K562 (cell line): ENCODE results near the gene TACSTD2. TPM values are rescaled to one million over a fixed set of nuclear protein-coding genes. Genes with fewer than 3 reads are reported as not detected.
A peak's percentile ranks its signal among the peaks of the same experiment; 100 is the strongest.

Experiments used
- CREM ChIP-seq: IDR thresholded peaks from 2 replicates; pipeline ENCODE4 v1.6.1; 2014; ENCODE audit warnings: antibody characterized with exemption, low read depth
- DDX20 ChIP-seq: fragments of 450-650 bp; IDR thresholded peaks from 2 replicates; pipeline ENCODE4 v1.6.1; 2016; ENCODE audit warnings: missing genetic modification characterization, low read depth, mild to moderate bottlenecking, missing compliant biosample characterization, moderate library complexity
- ELF4 ChIP-seq: fragments of 450-650 bp; formaldehyde crosslinking; IDR thresholded peaks from 2 replicates; pipeline ENCODE4 v1.4.0; 2022; ENCODE audit warnings: missing genetic modification characterization
- ETV1 ChIP-seq: fragments of 450-650 bp; conservative IDR thresholded peaks from 2 replicates; pipeline ENCODE4 v1.6.1; 2016; ENCODE audit warnings: missing genetic modification characterization, control low read depth, low read depth, missing compliant biosample characterization
- EWSR1 ChIP-seq: fragments of 450-650 bp; IDR thresholded peaks from 2 replicates; pipeline ENCODE4 v1.6.1; 2018; ENCODE audit warnings: borderline replicate concordance, mild to moderate bottlenecking, low read depth, moderate library complexity; ENCODE audit not compliant: partially characterized antibody
- FOXA3 ChIP-seq, 2 experiments: fragments of 450-650 bp in 1 of 2; sonication (generic) in 1 of 2; formaldehyde crosslinking; IDR thresholded peaks in 1 of 2; conservative IDR thresholded peaks in 1 of 2; 2 replicates each; pipeline versions ENCODE4 v1.4.0 to v1.8.0; 2020 to 2022; ENCODE audit warnings: mild to moderate bottlenecking in 2 of 2, missing genetic modification reagents in 1 of 2
- HIVEP1 ChIP-seq: fragments of 250-450 bp; sonication (Bioruptor Pico); IDR thresholded peaks from 2 replicates; pipeline ENCODE4 v1.4.0; 2020; ENCODE audit warnings: mild to moderate bottlenecking
- ILK ChIP-seq: fragments of 450-650 bp; IDR thresholded peaks from 2 replicates; pipeline ENCODE4 v1.6.1; 2016; ENCODE audit warnings: missing genetic modification characterization, low read depth, mild to moderate bottlenecking, missing compliant biosample characterization, moderate library complexity, borderline replicate concordance
- JUND ChIP-seq, 2 experiments: IDR thresholded peaks; 2 replicates in 1 of 2; 3 replicates in 1 of 2; pipeline ENCODE4 v1.6.1; 2011; ENCODE audit warnings: borderline replicate concordance in 2 of 2, low read depth in 2 of 2, low read length in 2 of 2, improper control_type of control experiment in 1 of 2, missing biosample characterization in 1 of 2, missing genetic modification characterization in 1 of 2, missing genetic modification reagents in 1 of 2
- L3MBTL2 ChIP-seq: fragments of 450-650 bp; IDR thresholded peaks from 2 replicates; pipeline ENCODE4 v1.6.1; 2016; ENCODE audit warnings: mild to moderate bottlenecking, moderate library complexity
- MEIS2 ChIP-seq: fragments of 450-650 bp; IDR thresholded peaks from 2 replicates; pipeline ENCODE4 v1.6.1; 2014; ENCODE audit warnings: mild to moderate bottlenecking; ENCODE audit not compliant: partially characterized antibody
- MYC ChIP-seq, 2 experiments: fragments of 250-450 bp in 1 of 2; sonication (Bioruptor Pico) in 1 of 2; IDR thresholded peaks; 2 replicates each; pipeline versions ENCODE4 v1.5.1 to v1.6.1; 2012 to 2021; ENCODE audit warnings: low read depth in 2 of 2, borderline replicate concordance in 1 of 2, improper control_type of control experiment in 1 of 2, low read length in 1 of 2, mild to moderate bottlenecking in 1 of 2, moderate library complexity in 1 of 2
- NFYB ChIP-seq: IDR thresholded peaks from 2 replicates; pipeline ENCODE4 v1.6.1; 2011; ENCODE audit warnings: mild to moderate bottlenecking, moderate library complexity; ENCODE audit not compliant: insufficient read length; ENCODE audit errors: extremely low read depth
- SAFB ChIP-seq: fragments of 200-400 bp; formaldehyde crosslinking; IDR thresholded peaks from 2 replicates; pipeline ENCODE4 v1.6.1; 2017; ENCODE audit warnings: low read depth, low read length, borderline replicate concordance
- SMAD1 ChIP-seq: fragments of 150-350 bp; IDR thresholded peaks from 2 replicates; pipeline ENCODE4 v1.6.1; 2014; ENCODE audit warnings: low read length, low read depth; ENCODE audit not compliant: partially characterized antibody
- SP1 ChIP-seq: sonication (generic); formaldehyde crosslinking; IDR thresholded peaks from 2 replicates; pipeline ENCODE4 v1.8.1; 2022; ENCODE audit warnings: mild to moderate bottlenecking, missing genetic modification reagents
- SRSF9 ChIP-seq: fragments of 200-400 bp; formaldehyde crosslinking; IDR thresholded peaks from 2 replicates; pipeline ENCODE4 v1.6.1; 2017; ENCODE audit warnings: low read depth, low read length, borderline replicate concordance
- TAF9B ChIP-seq: fragments of 450-650 bp; IDR thresholded peaks from 2 replicates; pipeline ENCODE4 v1.6.1; 2018; ENCODE audit warnings: mild to moderate bottlenecking; ENCODE audit not compliant: partially characterized antibody
- TARDBP ChIP-seq: fragments of 450-650 bp; IDR thresholded peaks from 2 replicates; pipeline ENCODE4 v1.6.1; 2016
- TBL1XR1 ChIP-seq, 2 experiments: IDR thresholded peaks; 2 replicates each; pipeline ENCODE4 v1.6.1; 2012; ENCODE audit warnings: improper control_type of control experiment in 2 of 2, low read length in 2 of 2, mild to moderate bottlenecking in 1 of 2
- TFAM ChIP-seq: fragments of 250-450 bp; sonication (Bioruptor Pico); conservative IDR thresholded peaks from 2 replicates; pipeline ENCODE4 v1.5.0; 2021; ENCODE audit warnings: mild to moderate bottlenecking, moderate library complexity
- YBX1 ChIP-seq: fragments of 450-650 bp; IDR thresholded peaks from 2 replicates; pipeline ENCODE4 v1.7.1; 2016; ENCODE audit warnings: mild to moderate bottlenecking
- ZNF197 ChIP-seq: fragments of 200-800 bp; sonication (Bioruptor generic); IDR thresholded peaks from 2 replicates; pipeline ENCODE4 v1.6.1; 2016; ENCODE audit warnings: low read depth, missing genetic modification characterization, missing compliant biosample characterization
- ZNF239 ChIP-seq: fragments of 250-450 bp; sonication (Bioruptor Pico); IDR thresholded peaks from 2 replicates; pipeline ENCODE4 v1.4.0; 2020; ENCODE audit warnings: mild to moderate bottlenecking
- ZNF518B ChIP-seq: fragments of 250-450 bp; sonication (Bioruptor Pico); IDR thresholded peaks from 2 replicates; pipeline ENCODE4 v1.5.0; 2021; ENCODE audit warnings: mild to moderate bottlenecking, moderate library complexity
- polyA plus RNA-seq, 8 experiments: library from polyadenylated mRNA; depleted of rRNA in 4 of 8; stranded (reverse) in 5 of 8; unstranded in 3 of 8; fragments of >200 nt; fragmentation: Nextera tagmentation in 2 of 8; fragmentation: Illumina TruSeq in 1 of 8; extraction: Ambion mirVana in 2 of 8; extraction: Trizol in 1 of 8; gene quantifications; 2 replicates each; pipeline versions ENCODE4 v1.2.1 to v1.2.3, GENCODE V29; 2011 to 2014; ENCODE audit warnings: inconsistent platforms in 1 of 8, missing spikeins in 1 of 8
- total RNA-seq, 7 experiments: library from RNA; depleted of rRNA in 6 of 7; stranded (reverse); fragments of >200 nt in 6 of 7; fragmentation: Illumina TruSeq in 2 of 7; extraction: Trizol in 2 of 7; gene quantifications; 2 replicates each; pipeline versions ENCODE4 v1.2.1 to v1.2.3, GENCODE V29; 2011 to 2021; ENCODE audit warnings: low replicate concordance in 1 of 7

TACSTD2 gene
- total and polyA plus RNA-seq, 9 of the 15 experiments (the other 6 are each of a cell fraction or from before 2014, with no cell fraction given) = 0.04 to 0.31 TPM; not detected in 7

GRCh38 chr1:58546520-58547308 is 30.3 kb downstream of the TACSTD2 start, which contains the start of gene OMA1 (continued):
- TF ChIP-seq SMAD1 (no peak), SAFB (no peak), TAF9B (no peak), ZNF239 (CRISPR knock-in tag) (no peak), FOXA3 (CRISPR knock-in tag; conservative IDR thresholded peaks at IDR 0.05 in 1 of 2, IDR thresholded peaks at IDR 0.05 in 1 of 2) (peak; percentile 17 to 68; a peak in 2 of 4 replicates), DDX20 (tag) (no peak), NFYB (no peak), ELF4 (CRISPR knock-in tag) (no peak), ZNF197 (CRISPR knock-in tag) (peak; percentile 46; the same call in 1 of the 2 replicates), TARDBP (no peak), JUND (IDR thresholded peaks at IDR 0.05; ENCODE audit: borderline replicate concordance, low read depth, low read length) (peak; percentile 65), JUND (tag; IDR thresholded peaks at IDR 0.05; ENCODE audit: borderline replicate concordance, low read depth, low read length) (peak; percentile 53; the same call in 1 of the 3 replicates), MEIS2 (peak; percentile 82), ILK (no peak), HIVEP1 (CRISPR knock-in tag) (no peak), EWSR1 (no peak), SRSF9 (no peak), ETV1 (tag) (no peak), ZNF518B (CRISPR knock-in tag) (no peak), CREM (peak; percentile 83), YBX1 (no peak), MYC (IDR thresholded peaks at IDR 0.05; ENCODE audit: low read depth, low read length) (no peak; the same call in 1 of the 2 replicates), MYC (CRISPR knock-in tag; IDR thresholded peaks at IDR 0.05; ENCODE audit: borderline replicate concordance, low read depth) (no peak), TBL1XR1 (IDR thresholded peaks at IDR 0.05; ENCODE audit: low read length in 2 of 2) (no peak), TFAM (CRISPR knock-in tag) (no peak), SP1 (CRISPR knock-in tag) (peak; percentile 74), L3MBTL2 (peak; percentile 23; the same call in 1 of the 2 replicates)
